GM23338 (cell line): ENCODE measurements around the gene MAST3. TPM values are rescaled to one million over a fixed set of nuclear protein-coding genes. Genes with fewer than 3 reads are reported as not detected.
"Not testable (repeated sequence)": the region's sequence is repeated elsewhere in the genome, so short reads cannot be mapped to it uniquely, and the experiment has no call there.

ENCODE experiments used
- ATAC-seq: fragments of 200-7000 bp; cut with Tn5 transposase; 3 replicates; pipeline ENCODE4 v1.9.1; 2020
- DNase-seq: peaks from one replicate; pipeline ENCODE4 v3.0.0-alpha.2; 2015; ENCODE audit warnings: low spot score
- H2AFZ ChIP-seq: fragments of 200-600 bp; sonication (generic); 2 replicates; pipeline ENCODE4 v1.8.0; 2016; ENCODE audit warnings: antibody characterized with exemption, mild to moderate bottlenecking, moderate library complexity
- H3F3A ChIP-seq: fragments of 200-600 bp; sonication (generic); replicated peaks from 2 replicates; pipeline ENCODE4 v1.8.0; 2017; ENCODE audit warnings: antibody characterized with exemption, mixed run types, low read depth
- H3K27ac ChIP-seq: fragments of 200-600 bp; sonication (generic); 2 replicates; pipeline ENCODE4 v1.6.1; 2016; ENCODE audit warnings: low read depth
- H3K27me3 ChIP-seq: fragments of 200-600 bp; sonication (generic); 2 replicates; pipeline ENCODE4 v1.8.0; 2016; ENCODE audit warnings: mild to moderate bottlenecking, mixed run types, moderate library complexity; ENCODE audit not compliant: insufficient read depth
- H3K36me3 ChIP-seq: fragments of 200-600 bp; sonication (generic); 2 replicates; pipeline ENCODE4 v1.8.0; 2016; ENCODE audit warnings: mild to moderate bottlenecking; ENCODE audit not compliant: insufficient read depth
- H3K4me1 ChIP-seq: fragments of 200-600 bp; sonication (generic); 2 replicates; pipeline ENCODE4 v1.8.0; 2016; ENCODE audit warnings: mild to moderate bottlenecking, moderate library complexity; ENCODE audit not compliant: insufficient read depth
- H3K4me2 ChIP-seq: fragments of 200-600 bp; sonication (generic); 2 replicates; pipeline ENCODE4 v1.7.1; 2017; ENCODE audit warnings: mixed run types
- H3K4me3 ChIP-seq: fragments of 200-600 bp; sonication (generic); 2 replicates; pipeline ENCODE4 v1.6.1; 2016; ENCODE audit warnings: mixed run types
- H3K79me2 ChIP-seq: fragments of 200-600 bp; sonication (generic); replicated peaks from 2 replicates; pipeline ENCODE4 v1.8.0; 2017; ENCODE audit warnings: mild to moderate bottlenecking; ENCODE audit not compliant: insufficient read depth
- H3K9me2 ChIP-seq: fragments of 200-600 bp; sonication (generic); 2 replicates; pipeline ENCODE4 v1.8.0; 2017; ENCODE audit not compliant: insufficient read depth
- H4K20me1 ChIP-seq: fragments of 200-600 bp; sonication (generic); replicated peaks from 2 replicates; pipeline ENCODE4 v1.8.0; 2017; ENCODE audit warnings: mild to moderate bottlenecking; ENCODE audit not compliant: insufficient read depth
- H3K27ac Mint-ChIP-seq: 2 replicates; pipeline ENCODE4 v1.8.0; 2020; ENCODE audit warnings: inconsistent platforms, mild to moderate bottlenecking, moderate library complexity, mixed read lengths
- H3K27me3 Mint-ChIP-seq: 3 replicates; pipeline ENCODE4 v1.8.0; 2022; ENCODE audit warnings: low read depth, mild to moderate bottlenecking, moderate library complexity, mixed read lengths, inconsistent platforms; ENCODE audit not compliant: insufficient read depth, poor library complexity
- H3K36me3 Mint-ChIP-seq: 3 replicates; pipeline ENCODE4 v1.8.0; 2021; ENCODE audit warnings: low read depth, mild to moderate bottlenecking, inconsistent platforms, moderate library complexity, mixed read lengths
- H3K4me1 Mint-ChIP-seq: 3 replicates; pipeline ENCODE4 v1.8.0; 2020; ENCODE audit warnings: mild to moderate bottlenecking, inconsistent platforms, mixed read lengths
- H3K4me3 Mint-ChIP-seq: 3 replicates; pipeline ENCODE4 v1.8.0; 2021; ENCODE audit warnings: moderate library complexity, mild to moderate bottlenecking, inconsistent platforms, mixed read lengths
- H3K9me3 Mint-ChIP-seq: 3 replicates; pipeline ENCODE4 v1.8.0; 2020; ENCODE audit warnings: moderate library complexity, mild to moderate bottlenecking, inconsistent platforms, mixed read lengths
- CREB1 ChIP-seq: fragments of 250-450 bp; sonication (Bioruptor Pico); IDR thresholded peaks from 2 replicates; pipeline ENCODE4 v1.5.0; 2020; ENCODE audit warnings: low read depth, mild to moderate bottlenecking, moderate library complexity
- CTCF ChIP-seq, 2 experiments: fragments of 200-600 bp in 1 of 2; sonication (generic) in 1 of 2; conservative IDR thresholded peaks; 2 replicates each; pipeline versions ENCODE4 v1.5.1 to v1.6.1; 2016 to 2017; ENCODE audit warnings: antibody characterized with exemption in 2 of 2, low read depth in 2 of 2, mild to moderate bottlenecking in 2 of 2, moderate library complexity in 1 of 2
- ETS1 ChIP-seq: IDR thresholded peaks from 2 replicates; pipeline ENCODE4 v1.6.1; 2016; ENCODE audit warnings: antibody characterized with exemption
- EZH2phosphoT487 ChIP-seq: fragments of 200-600 bp; sonication (generic); IDR thresholded peaks from one replicate; pipeline ENCODE4 v1.8.1; 2018; ENCODE audit warnings: antibody characterized with exemption; ENCODE audit not compliant: unreplicated experiment
- JUNB ChIP-seq: IDR thresholded peaks from one replicate; pipeline ENCODE4 v1.6.1; 2016; ENCODE audit warnings: antibody characterized with exemption; ENCODE audit not compliant: unreplicated experiment
- NANOG ChIP-seq: IDR thresholded peaks from 2 replicates; pipeline ENCODE4 v1.6.1; 2016; ENCODE audit warnings: antibody characterized with exemption, borderline replicate concordance
- STAT1 ChIP-seq: IDR thresholded peaks from one replicate; pipeline ENCODE4 v1.6.1; 2016; ENCODE audit warnings: antibody characterized with exemption; ENCODE audit not compliant: unreplicated experiment
- ZNF114 ChIP-seq: fragments of 250-450 bp; sonication (Bioruptor Pico); IDR thresholded peaks from 2 replicates; pipeline ENCODE4 v1.5.0; 2020; ENCODE audit warnings: mild to moderate bottlenecking, moderate library complexity
- ZNF331 ChIP-seq: fragments of 250-450 bp; sonication (Bioruptor Pico); IDR thresholded peaks from 2 replicates; pipeline ENCODE4 v1.5.0; 2020; ENCODE audit warnings: low read depth, mild to moderate bottlenecking, moderate library complexity
- polyA plus RNA-seq: library from polyadenylated mRNA; unstranded; fragments of >200 nt; fragmentation: Nextera tagmentation; extraction: Ambion mirVana; gene quantifications from 2 replicates; pipeline ENCODE4 v1.2.1, GENCODE V29; 2016
- total RNA-seq: library from RNA; depleted of rRNA; stranded (reverse); fragments of >200 nt; shearing (Covaris generic); gene quantifications from 2 replicates; pipeline ENCODE4 v1.2.3, GENCODE V29; 2014

Gene MAST3
- total and polyA plus RNA-seq, 2 experiments from 2014 or later: 5.6 to 8.8 TPM

- H3K79me2 ChIP-seq, H2AFZ ChIP-seq, H3K27ac Mint-ChIP-seq, H3K9me2 ChIP-seq, H3K27ac ChIP-seq, H4K20me1 ChIP-seq, H3K36me3 ChIP-seq, H3K4me3 Mint-ChIP-seq, H3K9me3 Mint-ChIP-seq, H3K4me3 ChIP-seq, ATAC-seq, H3K4me2 ChIP-seq, H3K27me3 ChIP-seq, DNase-seq: not testable (repeated sequence)
- H3K4me1 Mint-ChIP-seq: peaks cover 16% of the 10 kb centered on the region
- peaks cover 24% of the 10 kb centered on the region for H3K36me3 Mint-ChIP-seq
- peaks cover 13% of the 10 kb centered on the region for H3F3A ChIP-seq
- H3K4me1 ChIP-seq: peaks cover 10% of the 10 kb centered on the region; the same call in 1 of the 2 replicates
- H3K27me3 Mint-ChIP-seq: peaks cover 11% of the 10 kb centered on the region
These were observed 61.6 kb downstream of the MAST3 start for GRCh38 chr19:18159059-18159616.

GRCh38 chr19:18159810-18160209 is 62.2 kb downstream of the MAST3 start:
- no peak overlapping the region for H3K4me3 Mint-ChIP-seq
- no peaks in the 10 kb centered on the region for H3K36me3 ChIP-seq

More at GRCh38 chr19:18159810-18160209, 62.2 kb downstream of the MAST3 start:
- H3K9me2 ChIP-seq: no peaks in the 10 kb centered on the region
- peaks cover 10% of the 10 kb centered on the region; the same call in 1 of the 2 replicates for H3K4me1 ChIP-seq
- no peak overlapping the region for H2AFZ ChIP-seq
- H3K27me3 ChIP-seq: no peaks in the 10 kb centered on the region
- Mint-ChIP-seq H3K36me3 (peaks cover 24% of the 10 kb centered on the region), H3K27ac (no peak overlapping the region), H3K9me3 (no peaks in the 10 kb centered on the region), H3K27me3 (peaks cover 11% of the 10 kb centered on the region), H3K4me1 (peaks cover 11% of the 10 kb centered on the region)
- H3K4me3 ChIP-seq: no peak overlapping the region
- no peak for TF ChIP-seq NANOG
- TF ChIP-seq JUNB: no peak
- TF ChIP-seq EZH2phosphoT487: no peak
- no peak for TF ChIP-seq ZNF331 (CRISPR knock-in tag)
- no peak for TF ChIP-seq STAT1
- no peak for TF ChIP-seq CTCF (conservative IDR thresholded peaks at IDR 0.05; ENCODE audit: low read depth in 2 of 2)
- no peak for TF ChIP-seq ETS1
- no peak for TF ChIP-seq ZNF114 (CRISPR knock-in tag)
- TF ChIP-seq CREB1 (CRISPR knock-in tag): no peak
- no peak overlapping the region for H3K4me2 ChIP-seq
- DNase-seq (no peak), ATAC-seq (no peak)
- H3K27ac ChIP-seq: no peak overlapping the region
- H3K79me2 ChIP-seq: no peaks in the 10 kb centered on the region; the same call in 1 of the 2 replicates
- H3F3A ChIP-seq: peaks cover 9% of the 10 kb centered on the region
- H4K20me1 ChIP-seq: peaks cover 6% of the 10 kb centered on the region
